ENCODE results near the gene CDKN2B-AS1. TPM values are rescaled to one million over a fixed set of nuclear protein-coding genes. Genes with fewer than 3 reads are reported as not detected.

The CDKN2B-AS1 gene
- total RNA-seq, 2 donors from 2014 or later = 0.62 TPM; not detected in 1

DNA sequence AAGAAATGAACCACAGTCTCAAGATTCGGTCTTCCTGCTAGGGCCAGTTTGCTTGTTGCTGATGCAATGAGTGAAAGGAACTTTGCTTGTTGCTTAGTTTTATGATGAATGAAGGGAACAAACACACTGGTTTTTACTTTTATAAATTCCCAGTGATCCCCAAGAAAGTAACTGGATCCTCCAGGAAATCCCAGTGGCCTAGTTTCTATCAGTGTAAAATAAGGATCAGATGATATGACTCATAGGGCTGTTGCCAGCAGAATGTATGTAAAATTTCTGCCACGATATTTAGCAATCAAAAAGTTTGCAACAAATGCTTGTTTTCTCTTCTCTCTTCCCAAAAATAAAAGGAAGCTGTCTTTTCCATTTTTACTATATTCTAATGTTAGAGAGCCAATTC, 174.7 kb downstream of the CDKN2B-AS1 start:
- Histone ChIP-seq H3K4me1 (replicated peaks) (no peaks in the 10 kb centered on the region), H3K27me3 (replicated peaks; ENCODE audit: insufficient read depth) (no peaks in the 10 kb centered on the region), H3K4me3 (no peak overlapping the region), H3K9me3 (no peaks in the 10 kb centered on the region), H3K27ac (no peak overlapping the region), H3K36me3 (no peaks in the 10 kb centered on the region)
- no peak for DNase-seq (ENCODE audit: low spot score)
- TF ChIP-seq POLR2AphosphoS5 (IDR thresholded peaks at IDR 0.05) (no peak), POLR2A (IDR thresholded peaks at IDR 0.05) (no peak)
- TF ChIP-seq, protein P1, sequence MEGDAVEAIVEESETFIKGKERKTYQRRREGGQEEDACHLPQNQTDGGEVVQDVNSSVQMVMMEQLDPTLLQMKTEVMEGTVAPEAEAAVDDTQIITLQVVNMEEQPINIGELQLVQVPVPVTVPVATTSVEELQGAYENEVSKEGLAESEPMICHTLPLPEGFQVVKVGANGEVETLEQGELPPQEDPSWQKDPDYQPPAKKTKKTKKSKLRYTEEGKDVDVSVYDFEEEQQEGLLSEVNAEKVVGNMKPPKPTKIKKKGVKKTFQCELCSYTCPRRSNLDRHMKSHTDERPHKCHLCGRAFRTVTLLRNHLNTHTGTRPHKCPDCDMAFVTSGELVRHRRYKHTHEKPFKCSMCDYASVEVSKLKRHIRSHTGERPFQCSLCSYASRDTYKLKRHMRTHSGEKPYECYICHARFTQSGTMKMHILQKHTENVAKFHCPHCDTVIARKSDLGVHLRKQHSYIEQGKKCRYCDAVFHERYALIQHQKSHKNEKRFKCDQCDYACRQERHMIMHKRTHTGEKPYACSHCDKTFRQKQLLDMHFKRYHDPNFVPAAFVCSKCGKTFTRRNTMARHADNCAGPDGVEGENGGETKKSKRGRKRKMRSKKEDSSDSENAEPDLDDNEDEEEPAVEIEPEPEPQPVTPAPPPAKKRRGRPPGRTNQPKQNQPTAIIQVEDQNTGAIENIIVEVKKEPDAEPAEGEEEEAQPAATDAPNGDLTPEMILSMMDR (IDR thresholded peaks at IDR 0.05) = no peak
- 64% methylated on average over 2 of the region's 2 CpGs for WGBS
- intact Hi-C loops (cut with DNase I) = no loop called here

DNA sequence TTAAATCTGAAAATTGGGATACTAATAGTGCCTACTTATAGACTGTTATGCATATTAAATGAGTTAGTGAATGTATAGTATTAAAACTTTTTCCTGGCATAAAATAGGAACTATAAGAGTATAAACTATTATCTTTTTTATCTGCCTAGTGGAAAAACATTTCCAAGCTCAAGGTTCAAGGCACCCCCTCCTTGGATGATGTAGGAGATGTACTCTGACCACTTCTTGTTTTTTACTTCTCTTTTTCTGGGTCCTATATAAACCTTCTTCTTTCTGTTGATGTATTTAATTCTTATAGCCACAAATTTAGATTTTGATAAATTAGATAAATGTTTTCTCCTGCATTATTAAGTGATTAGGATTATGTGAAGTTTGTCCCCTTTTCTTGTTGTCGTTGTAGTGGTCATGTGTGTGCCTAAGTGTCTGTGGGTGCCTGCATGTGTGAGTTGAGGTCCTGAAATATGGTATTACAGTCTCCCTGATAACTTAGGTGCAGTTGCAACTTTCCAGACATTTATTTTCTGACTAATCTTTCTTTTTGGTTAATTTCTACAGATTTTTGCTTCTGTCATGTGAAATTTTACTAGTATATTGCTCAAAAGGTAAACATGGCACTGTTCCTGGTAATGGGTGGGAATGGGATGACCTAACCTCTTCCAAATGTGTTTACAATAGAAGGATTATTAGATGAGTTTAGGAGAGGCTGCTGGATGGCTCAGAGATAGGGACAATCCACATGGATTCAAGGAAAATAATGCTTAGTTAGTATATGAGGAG, 175.3 kb downstream of the CDKN2B-AS1 start:
- 69% methylated on average over 1 of the region's 1 CpG for WGBS
- Histone ChIP-seq H3K36me3 (no peaks in the 10 kb centered on the region), H3K27me3 (replicated peaks; ENCODE audit: insufficient read depth) (no peaks in the 10 kb centered on the region), H3K4me1 (replicated peaks) (no peaks in the 10 kb centered on the region), H3K27ac (no peak overlapping the region), H3K4me3 (no peak overlapping the region), H3K9me3 (no peaks in the 10 kb centered on the region)
- DNase-seq (ENCODE audit: low spot score) = no peak
- TF ChIP-seq POLR2A (IDR thresholded peaks at IDR 0.05) = no peak
- TF ChIP-seq, protein P1 (IDR thresholded peaks at IDR 0.05) = no peak
- TF ChIP-seq POLR2AphosphoS5 (IDR thresholded peaks at IDR 0.05) = no peak
- intact Hi-C loops (cut with DNase I) = no loop called here

Small RNA genes within 50 kb of the gene (small RNA-seq; reads per million reads assigned to genes)
- gene RF01909 = 0 to 0.28 reads per million in 2 donors
- gene RF02045 = 0 reads per million in 2 donors

Other genes starting within 250 kb of the CDKN2B-AS1 start
- gene MTAP, start 192.2 kb upstream of the CDKN2B-AS1 start, total RNA-seq = 10 to 100 TPM; 13.3 to 33.5 TPM
- 1 to 10 TPM in 1 of 2 donors, under 1 TPM in 1; 0.55 to 4.5 TPM for gene CDKN2A, start 399 bp upstream of the CDKN2B-AS1 start, total RNA-seq
- gene CDKN2B, start 14.5 kb downstream of the CDKN2B-AS1 start, total RNA-seq = 1 to 10 TPM; 5.4 to 8.8 TPM